Stomach (tissue), 4 donors: ENCODE data around the gene ZC3H15.

ENCODE experiments used
- CTCF ChIP-seq, 7 experiments: fragments of 450-650 bp in 4 of 7; fragments of 200-600 bp in 3 of 7; sonication (generic) in 3 of 7; IDR thresholded peaks; one replicate each; pipeline ENCODE4 v1.5.1; 2016 to 2019; ENCODE audit warnings: antibody characterized with exemption in 7 of 7, control low read depth in 2 of 7, mild to moderate bottlenecking in 1 of 7
- POLR2A ChIP-seq, 4 donors: fragments of 450-650 bp; IDR thresholded peaks; one replicate each; pipeline ENCODE4 v1.6.1; 2016; ENCODE audit warnings: antibody characterized with exemption in 4 of 4, control low read depth in 2 of 4, mild to moderate bottlenecking in 1 of 4, moderate library complexity in 1 of 4

GRCh38 chr2:186533717-186534116 is 47.7 kb downstream of the ZC3H15 start:
- no peak for TF ChIP-seq POLR2A (IDR thresholded peaks at IDR 0.05)
- no peak for TF ChIP-seq CTCF (IDR thresholded peaks at IDR 0.05)
